Left colon (tissue), 2 donors: ENCODE measurements around the gene GPX5. TPM values are rescaled to one million over a fixed set of nuclear protein-coding genes. Genes with fewer than 3 reads are reported as not detected.

Experiments
- total RNA-seq, 2 donors: library from RNA; stranded (reverse); fragmentation: NEBNext Ultra II Directional; extraction: Animal tissue kit (Norgen Biotek cat#: 25700); gene quantifications; one replicate each; pipeline ENCODE4 v1.2.1, GENCODE V29; 2021
- donor health status: DM: no; HTN: no; CAD: no.
- donor health status: DM: yes; HTN: yes; CAD: no.

Gene GPX5
- total RNA-seq, 2 donors from 2014 or later = not detected

Other genes starting within 250 kb of the GPX5 start
- 1 to 10 TPM; 1.4 to 1.5 TPM for gene PGBD1, start 244.3 kb upstream of the GPX5 start, total RNA-seq
- 10 to 100 TPM in 1 of 2 donors, 1 to 10 TPM in 1; 8.6 to 10.2 TPM for gene ZSCAN31, start 189.7 kb upstream of the GPX5 start, total RNA-seq
- 1 to 10 TPM; 3.2 to 6.2 TPM for gene ZKSCAN3, start 175.9 kb upstream of the GPX5 start, total RNA-seq
- gene ZSCAN12, start 126.1 kb upstream of the GPX5 start, total RNA-seq = 1 to 10 TPM; 4.9 to 5.1 TPM
- 1 to 10 TPM; 1.2 to 2.2 TPM for gene ZSCAN23, start 82.4 kb upstream of the GPX5 start, total RNA-seq
- not detected for gene GPX6, start 10.1 kb upstream of the GPX5 start, total RNA-seq